ENCODE data around the gene FKBP15.

FKBP15 gene

GRCh38 chr9:113177251-113177650, 43.8 kb downstream of the FKBP15 start:
- Histone ChIP-seq H3K36me3 (ENCODE audit: control insufficient read depth, insufficient read depth, low read length) (peaks cover 14% of the 10 kb centered on the region), H3K27me3 (ENCODE audit: control insufficient read depth, insufficient read depth, low read length) (no peaks in the 10 kb centered on the region), H3K4me1 (ENCODE audit: control insufficient read depth, insufficient read depth, low read length) (no peaks in the 10 kb centered on the region), H3K9ac (ENCODE audit: low read depth, low read length) (no peak overlapping the region), H3K9me3 (ENCODE audit: control insufficient read depth, insufficient read depth, low read length) (no peaks in the 10 kb centered on the region), H3K4me3 (ENCODE audit: low read depth, low read length) (no peak overlapping the region)

GRCh38 chr9:113176803-113177202, 44.3 kb downstream of the FKBP15 start:
- Histone ChIP-seq H3K9me3 (ENCODE audit: control insufficient read depth, insufficient read depth, low read length) (no peaks in the 10 kb centered on the region), H3K9ac (ENCODE audit: low read depth, low read length) (no peak overlapping the region), H3K36me3 (ENCODE audit: control insufficient read depth, insufficient read depth, low read length) (peaks cover 14% of the 10 kb centered on the region), H3K4me3 (ENCODE audit: low read depth, low read length) (no peak overlapping the region), H3K4me1 (ENCODE audit: control insufficient read depth, insufficient read depth, low read length) (no peaks in the 10 kb centered on the region), H3K27me3 (ENCODE audit: control insufficient read depth, insufficient read depth, low read length) (no peaks in the 10 kb centered on the region)

- peaks cover 27% of the 10 kb centered on the region for H3K36me3 ChIP-seq (ENCODE audit: control insufficient read depth, insufficient read depth, low read length)
- H3K9me3 ChIP-seq (ENCODE audit: control insufficient read depth, insufficient read depth, low read length), result no peaks in the 10 kb centered on the region
- no peak overlapping the region for H3K4me3 ChIP-seq (ENCODE audit: low read depth, low read length)
- no peaks in the 10 kb centered on the region for H3K4me1 ChIP-seq (ENCODE audit: control insufficient read depth, insufficient read depth, low read length)
- H3K9ac ChIP-seq (ENCODE audit: low read depth, low read length), result no peak overlapping the region
- H3K27me3 ChIP-seq (ENCODE audit: control insufficient read depth, insufficient read depth, low read length), result no peaks in the 10 kb centered on the region
Observed at GRCh38 chr9:113173341-113173740, 47.7 kb downstream of the FKBP15 start.

- H3K9ac ChIP-seq (ENCODE audit: low read depth, low read length), result no peak overlapping the region
- no peak overlapping the region for H3K4me3 ChIP-seq (ENCODE audit: low read depth, low read length)
- H3K27me3 ChIP-seq (ENCODE audit: control insufficient read depth, insufficient read depth, low read length), result no peaks in the 10 kb centered on the region
- H3K4me1 ChIP-seq (ENCODE audit: control insufficient read depth, insufficient read depth, low read length), result no peaks in the 10 kb centered on the region
- H3K36me3 ChIP-seq (ENCODE audit: control insufficient read depth, insufficient read depth, low read length), result peaks cover 37% of the 10 kb centered on the region
- no peaks in the 10 kb centered on the region for H3K9me3 ChIP-seq (ENCODE audit: control insufficient read depth, insufficient read depth, low read length)
Observed at GRCh38 chr9:113168809-113169208, 52.3 kb downstream of the FKBP15 start.

GRCh38 chr9:113166039-113166438, 55.0 kb downstream of the FKBP15 start:
- no peaks in the 10 kb centered on the region for H3K9me3 ChIP-seq (ENCODE audit: control insufficient read depth, insufficient read depth, low read length)

GRCh38 chr9:113164536-113165300, 56.4 kb downstream of the FKBP15 start:
- peaks cover 28% of the 10 kb centered on the region for H3K36me3 ChIP-seq (ENCODE audit: control insufficient read depth, insufficient read depth, low read length)
- no peak overlapping the region for H3K4me3 ChIP-seq (ENCODE audit: low read depth, low read length)
- H3K27me3 ChIP-seq (ENCODE audit: control insufficient read depth, insufficient read depth, low read length), result no peaks in the 10 kb centered on the region
- peaks cover 7% of the 10 kb centered on the region for H3K4me1 ChIP-seq (ENCODE audit: control insufficient read depth, insufficient read depth, low read length)
- H3K9me3 ChIP-seq (ENCODE audit: control insufficient read depth, insufficient read depth, low read length), result no peaks in the 10 kb centered on the region
- no peak overlapping the region for H3K9ac ChIP-seq (ENCODE audit: low read depth, low read length)

More at GRCh38 chr9:113166039-113166438, 55.0 kb downstream of the FKBP15 start:
- H3K9ac ChIP-seq (ENCODE audit: low read depth, low read length), result no peak overlapping the region
- H3K4me1 ChIP-seq (ENCODE audit: control insufficient read depth, insufficient read depth, low read length), result peaks cover 5% of the 10 kb centered on the region
- H3K36me3 ChIP-seq (ENCODE audit: control insufficient read depth, insufficient read depth, low read length), result peaks cover 31% of the 10 kb centered on the region
- no peaks in the 10 kb centered on the region for H3K27me3 ChIP-seq (ENCODE audit: control insufficient read depth, insufficient read depth, low read length)
- H3K4me3 ChIP-seq (ENCODE audit: low read depth, low read length), result no peak overlapping the region

GRCh38 chr9:113163001-113163400, 58.1 kb downstream of the FKBP15 start:
- Histone ChIP-seq H3K9me3 (ENCODE audit: control insufficient read depth, insufficient read depth, low read length) (no peaks in the 10 kb centered on the region), H3K4me1 (ENCODE audit: control insufficient read depth, insufficient read depth, low read length) (peaks cover 7% of the 10 kb centered on the region), H3K36me3 (ENCODE audit: control insufficient read depth, insufficient read depth, low read length) (peaks cover 15% of the 10 kb centered on the region), H3K9ac (ENCODE audit: low read depth, low read length) (no peak overlapping the region), H3K4me3 (ENCODE audit: low read depth, low read length) (no peak overlapping the region), H3K27me3 (ENCODE audit: control insufficient read depth, insufficient read depth, low read length) (no peaks in the 10 kb centered on the region)

GRCh38 chr9:113160571-113160970, 60.5 kb downstream of the FKBP15 start:
- Histone ChIP-seq H3K9me3 (ENCODE audit: control insufficient read depth, insufficient read depth, low read length) (no peaks in the 10 kb centered on the region), H3K36me3 (ENCODE audit: control insufficient read depth, insufficient read depth, low read length) (peaks cover 6% of the 10 kb centered on the region), H3K4me3 (ENCODE audit: low read depth, low read length) (no peak overlapping the region), H3K4me1 (ENCODE audit: control insufficient read depth, insufficient read depth, low read length) (peaks cover 7% of the 10 kb centered on the region), H3K27me3 (ENCODE audit: control insufficient read depth, insufficient read depth, low read length) (no peaks in the 10 kb centered on the region), H3K9ac (ENCODE audit: low read depth, low read length) (no peak overlapping the region)

- Histone ChIP-seq H3K9ac (ENCODE audit: low read depth, low read length) (no peak overlapping the region), H3K27me3 (ENCODE audit: control insufficient read depth, insufficient read depth, low read length) (no peaks in the 10 kb centered on the region), H3K36me3 (ENCODE audit: control insufficient read depth, insufficient read depth, low read length) (no peaks in the 10 kb centered on the region), H3K4me1 (ENCODE audit: control insufficient read depth, insufficient read depth, low read length) (peaks cover 7% of the 10 kb centered on the region), H3K4me3 (ENCODE audit: low read depth, low read length) (no peak overlapping the region), H3K9me3 (ENCODE audit: control insufficient read depth, insufficient read depth, low read length) (no peaks in the 10 kb centered on the region)
Observed at GRCh38 chr9:113158446-113158845, 62.6 kb downstream of the FKBP15 start.

- no peaks in the 10 kb centered on the region for H3K9me3 ChIP-seq (ENCODE audit: control insufficient read depth, insufficient read depth, low read length)
- peaks cover 7% of the 10 kb centered on the region for H3K4me1 ChIP-seq (ENCODE audit: control insufficient read depth, insufficient read depth, low read length)
- no peak overlapping the region for H3K9ac ChIP-seq (ENCODE audit: low read depth, low read length)
- no peaks in the 10 kb centered on the region for H3K36me3 ChIP-seq (ENCODE audit: control insufficient read depth, insufficient read depth, low read length)
- H3K27me3 ChIP-seq (ENCODE audit: control insufficient read depth, insufficient read depth, low read length), result peaks cover 11% of the 10 kb centered on the region
- no peak overlapping the region for H3K4me3 ChIP-seq (ENCODE audit: low read depth, low read length)
Observed at GRCh38 chr9:113156880-113157279, 64.2 kb downstream of the FKBP15 start.

- peaks cover 16% of the 10 kb centered on the region for H3K27me3 ChIP-seq (ENCODE audit: control insufficient read depth, insufficient read depth, low read length)
- H3K9ac ChIP-seq (ENCODE audit: low read depth, low read length), result no peak overlapping the region
- peaks cover 2% of the 10 kb centered on the region for H3K4me1 ChIP-seq (ENCODE audit: control insufficient read depth, insufficient read depth, low read length)
- no peaks in the 10 kb centered on the region for H3K9me3 ChIP-seq (ENCODE audit: control insufficient read depth, insufficient read depth, low read length)
- H3K4me3 ChIP-seq (ENCODE audit: low read depth, low read length), result no peak overlapping the region
- H3K36me3 ChIP-seq (ENCODE audit: control insufficient read depth, insufficient read depth, low read length), result no peaks in the 10 kb centered on the region
Observed at GRCh38 chr9:113155911-113156588, 65.0 kb downstream of the FKBP15 start.

- H3K9ac ChIP-seq (ENCODE audit: low read depth, low read length), result no peak overlapping the region
- H3K4me1 ChIP-seq (ENCODE audit: control insufficient read depth, insufficient read depth, low read length), result no peaks in the 10 kb centered on the region
- H3K9me3 ChIP-seq (ENCODE audit: control insufficient read depth, insufficient read depth, low read length), result no peaks in the 10 kb centered on the region
- no peak overlapping the region for H3K4me3 ChIP-seq (ENCODE audit: low read depth, low read length)
- H3K36me3 ChIP-seq (ENCODE audit: control insufficient read depth, insufficient read depth, low read length), result no peaks in the 10 kb centered on the region
- H3K27me3 ChIP-seq (ENCODE audit: control insufficient read depth, insufficient read depth, low read length), result peaks cover 16% of the 10 kb centered on the region
Observed at GRCh38 chr9:113154946-113155345, 66.1 kb downstream of the FKBP15 start.
